Naive thymus-derived CD8-positive, alpha-beta T cell (primary cell): Measurements from ENCODE around the gene TFIP11. TPM values are rescaled to one million over a fixed set of nuclear protein-coding genes. Genes with fewer than 3 reads are reported as not detected.

Source experiments
- ATAC-seq, 2 donors: fragments of 150-1000 bp; cut with Tn5 transposase in 1 of 2; sonication (Bioruptor Pico), chemical (Tn5 transposase) in 1 of 2; 1 replicate in 1 of 2; 2 replicates in 1 of 2; pipeline ENCODE4 v1.10.0; 2021; ENCODE audit warnings: mild to moderate bottlenecking in 2 of 2, moderate library complexity in 2 of 2
- POLR2A ChIA-PET: fragments of 350-600 bp; sonication (Branson Sonifier 250); formaldehyde crosslinking; loops from one replicate; lab custom pipeline; 2021; ENCODE audit warnings: antibody characterized with exemption; lab: Charles Lee
- DNase-seq, 10 donors: peaks; one replicate each; pipeline versions ENCODE4 v3.0.0 to v3.0.0-alpha.2; 2020 to 2022
- H3K27ac Mint-ChIP-seq, 10 donors: one replicate each; pipeline ENCODE4 v1.8.0; 2020 to 2022; ENCODE audit warnings: mild to moderate bottlenecking in 10 of 10, mixed read lengths in 10 of 10, moderate library complexity in 4 of 10, inconsistent platforms in 1 of 10
- H3K27me3 Mint-ChIP-seq, 5 donors: one replicate each; pipeline ENCODE4 v1.8.0; 2021 to 2022; ENCODE audit warnings: mixed read lengths in 5 of 5
- H3K36me3 Mint-ChIP-seq, 3 donors: one replicate each; pipeline ENCODE4 v1.8.0; 2020 to 2022; ENCODE audit warnings: mixed read lengths in 3 of 3, mild to moderate bottlenecking in 2 of 3, inconsistent platforms in 1 of 3
- H3K4me1 Mint-ChIP-seq, 4 donors: one replicate each; pipeline ENCODE4 v1.8.0; 2021 to 2022; ENCODE audit warnings: mixed read lengths in 4 of 4
- H3K4me3 Mint-ChIP-seq, 10 donors: one replicate each; pipeline ENCODE4 v1.8.0; 2020 to 2022; ENCODE audit warnings: mild to moderate bottlenecking in 10 of 10, mixed read lengths in 10 of 10, moderate library complexity in 6 of 10, inconsistent platforms in 1 of 10
- H3K9me3 Mint-ChIP-seq, 9 donors: one replicate each; pipeline ENCODE4 v1.8.0; 2020 to 2022; ENCODE audit warnings: mixed read lengths in 9 of 9, mild to moderate bottlenecking in 3 of 9, inconsistent platforms in 1 of 9, moderate library complexity in 1 of 9
- polyA plus RNA-seq, 3 donors: library from polyadenylated mRNA; unstranded; fragments of 300-500 nt; fragmentation: Illumina TruSeq; gene quantifications; one replicate each; pipeline ENCODE4 v1.2.3, GENCODE V29; 2021
- total RNA-seq, 8 experiments: library from RNA in 2 of 8; stranded (reverse) in 2 of 8; gene quantifications; one replicate each; pipeline ENCODE4 v1.2.3 and lab custom pipeline; 2021 to 2026

TFIP11 gene
- total and polyA plus RNA-seq, 5 experiments from 2014 or later: 15.3 to 67.8 (median 33.9) TPM

DNA sequence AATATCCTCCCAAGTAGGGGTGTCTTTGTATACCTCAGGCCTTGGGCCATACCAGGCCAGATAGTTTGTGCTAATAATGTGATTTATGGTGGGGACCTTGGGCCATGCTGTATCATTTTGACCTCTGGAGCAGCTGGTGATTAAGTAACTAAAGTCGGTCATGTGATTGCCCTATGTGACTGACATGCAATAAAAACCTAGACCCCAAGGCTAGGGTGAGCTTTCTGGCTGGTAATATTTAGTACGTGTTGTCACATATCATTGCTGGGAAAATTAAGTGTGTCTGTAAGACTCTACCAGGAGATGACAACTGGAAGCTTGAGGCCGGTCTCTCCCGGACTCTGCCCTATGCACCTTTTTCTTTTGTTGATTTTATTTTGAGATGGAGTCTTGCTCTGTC, 12.6 kb upstream of the TFIP11 start:
- Mint-ChIP-seq H3K9me3 (no peaks in the 10 kb centered on the region), H3K4me1 (peaks cover 0 to 1% (median 0%) of the 10 kb centered on the region in 4 donors), H3K36me3 (peaks cover 0 to 69% (median 17%) of the 10 kb centered on the region in 3 donors), H3K27ac (peak overlapping the region in 2 of 10 donors; percentile 24 to 40), H3K27me3 (no peaks in the 10 kb centered on the region), H3K4me3 (no peak overlapping the region)
- DNase-seq (no peak), ATAC-seq (no peak)
- POLR2A ChIA-PET: no interaction called here

DNA sequence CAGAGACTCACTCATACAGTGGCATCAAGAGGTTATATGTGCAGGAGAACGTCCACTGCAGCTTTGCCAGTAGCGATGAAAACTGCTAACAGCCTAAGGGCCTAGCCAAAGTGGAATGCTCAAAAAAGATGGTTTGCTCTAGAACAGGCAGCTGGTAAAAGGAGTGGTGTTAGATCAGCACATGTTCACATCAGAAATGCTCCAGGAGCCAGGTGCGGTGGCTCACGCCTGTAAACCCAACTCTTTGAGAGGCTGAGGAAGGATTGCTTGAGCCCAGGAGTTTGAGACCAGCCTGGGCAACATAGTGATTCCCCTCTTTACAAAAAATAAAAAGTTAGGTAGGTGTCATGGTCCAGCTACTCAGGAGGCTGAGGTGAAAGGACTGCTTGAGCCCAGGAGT, 10.3 kb upstream of the TFIP11 start:
- H3K36me3 Mint-ChIP-seq: peaks cover 0 to 46% (median 15%) of the 10 kb centered on the region in 3 donors
- no peaks in the 10 kb centered on the region for H3K4me1 Mint-ChIP-seq
- no peak for ATAC-seq
- no peaks in the 10 kb centered on the region for H3K9me3 Mint-ChIP-seq
- no peak overlapping the region for H3K4me3 Mint-ChIP-seq
- peak overlapping the region in 6 of 10 donors; percentile 5 to 66 (median 24) for H3K27ac Mint-ChIP-seq
- DNase-seq: no peak
- no peaks in the 10 kb centered on the region for H3K27me3 Mint-ChIP-seq
- POLR2A ChIA-PET: no interaction called here

- no peak for DNase-seq
- no peak for ATAC-seq
- H3K27me3 Mint-ChIP-seq: no peaks in the 10 kb centered on the region
- H3K27ac Mint-ChIP-seq: peak overlapping the region in 7 of 10 donors; percentile 18 to 74 (median 25)
- H3K4me1 Mint-ChIP-seq: no peaks in the 10 kb centered on the region
- no peaks in the 10 kb centered on the region for H3K9me3 Mint-ChIP-seq
- H3K36me3 Mint-ChIP-seq: peaks cover 0 to 41% (median 12%) of the 10 kb centered on the region in 3 donors
- POLR2A ChIA-PET: no interaction called here
- no peak overlapping the region for H3K4me3 Mint-ChIP-seq
These were observed 9.7 kb upstream of the TFIP11 start for GRCh38 chr22:26522012-26522411.

- no peak overlapping the region for H3K4me3 Mint-ChIP-seq
- H3K4me1 Mint-ChIP-seq: peaks cover 3 to 16% (median 13%) of the 10 kb centered on the region in 4 donors
- H3K27ac Mint-ChIP-seq: no peak overlapping the region
- no peaks in the 10 kb centered on the region for H3K9me3 Mint-ChIP-seq
- no peak for DNase-seq
- H3K36me3 Mint-ChIP-seq: no peaks in the 10 kb centered on the region
- H3K27me3 Mint-ChIP-seq: no peaks in the 10 kb centered on the region
- ATAC-seq: no peak
- POLR2A ChIA-PET: interaction anchor here (1.3 kb wide), 1 partner anchor 11 kb away, joined by 4 read pairs; no protein-coding TSS in a partner anchor
These were observed 5.2 kb upstream of the TFIP11 start for GRCh38 chr22:26517429-26517828.

DNA sequence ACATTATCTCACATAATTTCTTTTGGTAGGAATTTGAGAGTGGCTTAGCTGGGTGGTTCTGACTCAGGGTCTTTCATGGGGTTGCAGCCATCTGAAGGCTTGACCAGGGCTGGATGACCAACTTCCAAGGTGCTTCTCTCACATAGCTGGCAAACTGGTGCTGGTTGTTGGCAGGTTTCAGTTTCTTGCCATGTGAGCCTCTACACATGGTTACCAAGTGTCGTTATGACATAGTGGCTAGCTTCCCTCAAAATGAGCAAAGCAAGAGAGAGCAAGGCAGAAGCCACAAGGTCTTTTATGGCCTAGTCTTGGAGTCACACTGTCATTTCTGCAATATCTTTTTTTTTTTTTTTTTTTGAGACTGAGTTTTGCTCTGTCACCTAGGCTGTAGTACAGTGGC, 4.2 kb upstream of the TFIP11 start:
- Mint-ChIP-seq H3K27me3 (no peaks in the 10 kb centered on the region), H3K4me1 (peaks cover 6 to 25% (median 22%) of the 10 kb centered on the region in 4 donors), H3K4me3 (no peak overlapping the region), H3K36me3 (no peaks in the 10 kb centered on the region), H3K9me3 (no peaks in the 10 kb centered on the region), H3K27ac (no peak overlapping the region)
- DNase-seq (no peak), ATAC-seq (no peak)
- POLR2A ChIA-PET: no interaction called here

- Mint-ChIP-seq H3K9me3 (no peaks in the 10 kb centered on the region), H3K4me1 (peaks cover 7 to 31% (median 27%) of the 10 kb centered on the region in 4 donors), H3K27ac (peak overlapping the region in 2 of 10 donors; percentile 32 to 42), H3K27me3 (no peaks in the 10 kb centered on the region), H3K4me3 (no peak overlapping the region), H3K36me3 (peaks cover 0 to under 1% (median 0%) of the 10 kb centered on the region in 3 donors)
- no peak for DNase-seq
- POLR2A ChIA-PET: no interaction called here
- no peak for ATAC-seq
These were observed 3.7 kb upstream of the TFIP11 start for GRCh38 chr22:26515931-26516330.

- Mint-ChIP-seq H3K4me3 (peak overlapping the region in 3 of 10 donors; percentile 39 to 62 (median 52)), H3K27me3 (no peaks in the 10 kb centered on the region), H3K27ac (peak overlapping the region in 3 of 10 donors; percentile 1 to 35 (median 19)), H3K4me1 (peaks cover 13 to 41% (median 37%) of the 10 kb centered on the region in 4 donors), H3K36me3 (peaks cover 3 to 10% (median 4%) of the 10 kb centered on the region in 3 donors), H3K9me3 (no peaks in the 10 kb centered on the region)
- POLR2A ChIA-PET: interaction anchor here (1.2 to 1.7 kb wide), 2 partner anchors 22 to 27 kb away, joined by 3 read pairs; no protein-coding TSS in a partner anchor
- DNase-seq (no peak), ATAC-seq (no peak)
These were observed 2.3 kb upstream of the TFIP11 start for GRCh38 chr22:26514419-26515161.

- POLR2A ChIA-PET: interaction anchor here (1.7 to 2.1 kb wide), 2 partner anchors 23 to 158 kb away, joined by 3 to 15 read pairs; no protein-coding TSS in a partner anchor
- Mint-ChIP-seq H3K4me1 (peaks cover 18 to 48% (median 43%) of the 10 kb centered on the region in 4 donors), H3K9me3 (no peaks in the 10 kb centered on the region), H3K27me3 (no peaks in the 10 kb centered on the region), H3K4me3 (peak overlapping the region in 7 of 10 donors; percentile 60 to 99 (median 97)), H3K36me3 (peaks cover 3 to 18% (median 8%) of the 10 kb centered on the region in 3 donors), H3K27ac (peak overlapping the region in 5 of 10 donors; percentile 1 to 100 (median 99))
- DNase-seq (no peak), ATAC-seq (no peak)
These were observed 1.6 kb upstream of the TFIP11 start for GRCh38 chr22:26513838-26514237.

- peaks cover 24 to 55% (median 51%) of the 10 kb centered on the region in 4 donors for H3K4me1 Mint-ChIP-seq
- H3K36me3 Mint-ChIP-seq: peaks cover 3 to 68% (median 29%) of the 10 kb centered on the region in 3 donors
- H3K27me3 Mint-ChIP-seq: no peaks in the 10 kb centered on the region
- H3K4me3 Mint-ChIP-seq: no peak overlapping the region
- ATAC-seq: no peak
- H3K9me3 Mint-ChIP-seq: no peaks in the 10 kb centered on the region
- H3K27ac Mint-ChIP-seq: no peak overlapping the region
- no peak for DNase-seq
- POLR2A ChIA-PET: interaction anchor here (0.5 to 1.1 kb wide), 2 partner anchors 22 to 25 kb away, joined by 3 to 7 read pairs; partner anchors contain the start of genes HPS4 and SRRD
These were observed 4.1 kb downstream of the TFIP11 start for GRCh38 chr22:26508148-26508547.

- DNase-seq (no peak), ATAC-seq (no peak)
- Mint-ChIP-seq H3K27ac (peak overlapping the region; percentile 53 to 91 (median 87)), H3K4me1 (peaks cover 16 to 31% (median 23%) of the 10 kb centered on the region in 4 donors), H3K27me3 (no peaks in the 10 kb centered on the region), H3K36me3 (peaks cover 0 to 89% (median 35%) of the 10 kb centered on the region in 3 donors), H3K4me3 (peak overlapping the region in 6 of 10 donors; percentile 27 to 85 (median 74)), H3K9me3 (no peaks in the 10 kb centered on the region)
- POLR2A ChIA-PET: interaction anchor here (0.8 to 3.3 kb wide), 8 partner anchors 9 to 169 kb away, joined by 4 to 14 read pairs (median 8); partner anchors contain the start of genes HPS4, SRRD and TFIP11
These were observed 8.5 kb downstream of the TFIP11 start for GRCh38 chr22:26503758-26504157.

- H3K36me3 Mint-ChIP-seq: peaks cover 0 to 88% (median 35%) of the 10 kb centered on the region in 3 donors
- peaks cover 16 to 31% (median 22%) of the 10 kb centered on the region in 4 donors for H3K4me1 Mint-ChIP-seq
- POLR2A ChIA-PET: interaction anchor here (0.6 to 3.3 kb wide), 10 partner anchors 10 to 170 kb away, joined by 3 to 14 read pairs (median 6); partner anchors contain the start of genes HPS4, SRRD and TFIP11
- DNase-seq (peak; percentile 43 to 88 (median 74)), ATAC-seq (peak; percentile 98 to 99)
- no peaks in the 10 kb centered on the region for H3K9me3 Mint-ChIP-seq
- no peaks in the 10 kb centered on the region for H3K27me3 Mint-ChIP-seq
- H3K4me3 Mint-ChIP-seq: peak overlapping the region; percentile 13 to 85 (median 68)
- peak overlapping the region; percentile 68 to 91 (median 87) for H3K27ac Mint-ChIP-seq
These were observed 9.3 kb downstream of the TFIP11 start for GRCh38 chr22:26502688-26503561.

DNA sequence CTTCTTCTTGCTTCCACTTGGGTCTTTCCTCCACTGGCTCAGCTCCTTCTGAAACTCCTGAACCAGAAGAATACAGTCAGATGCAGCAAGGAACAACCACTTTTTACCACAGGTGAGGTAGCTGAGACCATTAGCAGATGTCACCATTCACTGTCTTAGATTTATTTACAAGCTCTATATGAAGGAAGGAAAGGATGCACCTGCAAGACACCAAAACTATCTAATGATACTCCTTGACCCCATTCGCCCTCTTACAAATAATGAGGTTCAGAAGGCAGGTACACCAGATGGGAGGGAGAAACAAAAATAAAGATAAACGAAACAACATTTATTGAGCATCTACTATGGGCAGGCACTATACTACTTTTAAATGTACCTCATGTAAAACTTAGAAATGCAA, 10.3 kb downstream of the TFIP11 start:
- H3K4me3 Mint-ChIP-seq: no peak overlapping the region
- H3K4me1 Mint-ChIP-seq: peaks cover 18 to 33% (median 22%) of the 10 kb centered on the region in 4 donors
- H3K9me3 Mint-ChIP-seq: no peaks in the 10 kb centered on the region
- peak overlapping the region in 6 of 10 donors; percentile 11 to 88 (median 77) for H3K27ac Mint-ChIP-seq
- H3K36me3 Mint-ChIP-seq: peaks cover 0 to 92% (median 41%) of the 10 kb centered on the region in 3 donors
- ATAC-seq (no peak), DNase-seq (no peak)
- POLR2A ChIA-PET: interaction anchor here (0.6 to 3.3 kb wide), 3 partner anchors 18 to 141 kb away, joined by 5 to 14 read pairs (median 6); partner anchors contain the start of genes HPS4 and SRRD
- H3K27me3 Mint-ChIP-seq: no peaks in the 10 kb centered on the region
